CD14-positive monocyte (primary cell): ENCODE measurements around the gene PLIN4. TPM values are rescaled to one million over a fixed set of nuclear protein-coding genes. Genes with fewer than 3 reads are reported as not detected.

Source experiments
- DNase-seq, 3 donors: peaks; one replicate each; pipeline ENCODE4 v3.0.0-alpha.2; 2011 to 2022
- H2AFZ ChIP-seq: 2 replicates; pipeline ENCODE4 v1.6.0; 2012; ENCODE audit warnings: mild to moderate bottlenecking, low read depth, low read length, inconsistent platforms; ENCODE audit not compliant: insufficient read depth, poor library complexity, severe bottlenecking
- H3K27ac ChIP-seq, 2 donors: 1 replicate in 1 of 2; 2 replicates in 1 of 2; pipeline ENCODE4 v1.5.1; 2012 to 2013; ENCODE audit warnings: low read length in 2 of 2, control low read depth in 1 of 2, inconsistent platforms in 1 of 2, low read depth in 1 of 2, mild to moderate bottlenecking in 1 of 2
- H3K27me3 ChIP-seq, 2 donors: one replicate each; pipeline versions ENCODE4 v1.6.0 to v1.6.1; 2011 to 2013; ENCODE audit warnings: low read length in 2 of 2; ENCODE audit not compliant: control insufficient read depth in 2 of 2, insufficient read depth in 2 of 2
- H3K36me3 ChIP-seq, 2 donors: replicated peaks in 1 of 2; 1 replicate in 1 of 2; 2 replicates in 1 of 2; pipeline versions ENCODE4 v1.5.1 to v1.6.1; 2012 to 2013; ENCODE audit warnings: low read length in 2 of 2, control low read depth in 1 of 2, inconsistent platforms in 1 of 2, mild to moderate bottlenecking in 1 of 2; ENCODE audit not compliant: insufficient read depth in 2 of 2, control insufficient read depth in 1 of 2
- H3K4me1 ChIP-seq, 2 donors: 1 replicate in 1 of 2; 2 replicates in 1 of 2; pipeline versions ENCODE4 v1.5.1 to v1.6.1; 2012 to 2013; ENCODE audit warnings: low read length in 2 of 2, control low read depth in 1 of 2, inconsistent platforms in 1 of 2, mild to moderate bottlenecking in 1 of 2, moderate library complexity in 1 of 2; ENCODE audit not compliant: insufficient read depth in 2 of 2, control insufficient read depth in 1 of 2
- H3K4me2 ChIP-seq: replicated peaks from 2 replicates; pipeline ENCODE3; 2012; ENCODE audit warnings: low read length, moderate library complexity, mild to moderate bottlenecking; ENCODE audit not compliant: poor library complexity, severe bottlenecking; ENCODE audit errors: extremely low read depth
- H3K4me3 ChIP-seq, 3 experiments: fragments of 200-600 bp in 1 of 3; sonication (generic) in 1 of 3; replicated peaks in 1 of 3; 1 replicate in 2 of 3; 2 replicates in 1 of 3; pipeline ENCODE4 v1.5.1; 2011 to 2013; ENCODE audit warnings: low read length in 3 of 3, mild to moderate bottlenecking in 3 of 3, control low read depth in 2 of 3, low read depth in 2 of 3, inconsistent platforms in 1 of 3, moderate library complexity in 1 of 3
- H3K79me2 ChIP-seq: 2 replicates; pipeline ENCODE4 v1.6.0; 2012; ENCODE audit warnings: mild to moderate bottlenecking, control low read depth, inconsistent platforms, low read length, moderate library complexity; ENCODE audit not compliant: insufficient read depth
- H3K9ac ChIP-seq: 2 replicates; pipeline ENCODE4 v1.6.0; 2017; ENCODE audit warnings: low read length, mild to moderate bottlenecking; ENCODE audit not compliant: insufficient read depth, poor library complexity, severe bottlenecking
- H3K9me3 ChIP-seq, 2 donors: replicated peaks in 1 of 2; 1 replicate in 1 of 2; 2 replicates in 1 of 2; pipeline versions ENCODE4 v1.5.1 to v1.6.1; 2012 to 2013; ENCODE audit warnings: low read length in 2 of 2, control low read depth in 1 of 2; ENCODE audit not compliant: control insufficient read depth in 1 of 2, insufficient read depth in 1 of 2
- H4K20me1 ChIP-seq: 2 replicates; pipeline ENCODE4 v1.6.0; 2012; ENCODE audit warnings: mild to moderate bottlenecking, low read length, control low read depth, moderate library complexity; ENCODE audit not compliant: insufficient read depth
- H3K27ac Mint-ChIP-seq, 7 donors: one replicate each; pipeline ENCODE4 v1.8.0; 2020; ENCODE audit warnings: mild to moderate bottlenecking in 7 of 7, mixed read lengths in 7 of 7, moderate library complexity in 6 of 7, inconsistent platforms in 2 of 7
- H3K27me3 Mint-ChIP-seq, 3 donors: one replicate each; pipeline ENCODE4 v1.8.0; 2021 to 2022; ENCODE audit warnings: low read depth in 3 of 3, mild to moderate bottlenecking in 3 of 3, mixed read lengths in 3 of 3, moderate library complexity in 3 of 3, inconsistent platforms in 1 of 3
- H3K36me3 Mint-ChIP-seq, 2 donors: one replicate each; pipeline ENCODE4 v1.8.0; 2020; ENCODE audit warnings: mixed read lengths in 2 of 2, inconsistent platforms in 1 of 2, mild to moderate bottlenecking in 1 of 2
- H3K4me1 Mint-ChIP-seq: one replicate; pipeline ENCODE4 v1.8.0; 2020; ENCODE audit warnings: mild to moderate bottlenecking, mixed read lengths
- H3K4me3 Mint-ChIP-seq, 2 donors: one replicate each; pipeline ENCODE4 v1.8.0; 2020; ENCODE audit warnings: mild to moderate bottlenecking in 2 of 2, mixed read lengths in 2 of 2, moderate library complexity in 1 of 2
- H3K9me3 Mint-ChIP-seq, 7 donors: one replicate each; pipeline ENCODE4 v1.8.0; 2020 to 2022; ENCODE audit warnings: mixed read lengths in 7 of 7, mild to moderate bottlenecking in 6 of 7, moderate library complexity in 6 of 7, inconsistent platforms in 2 of 7
- WGBS: methylation state at CpG from one replicate; pipeline ENCODE4 v1.1.5; 2013; ENCODE audit warnings: missing lambda C conversion rate; ENCODE audit not compliant: insufficient coverage; 5-methylcytosine and 5-hydroxymethylcytosine counted together
- intact Hi-C, 2 donors: fragments of 100-400 bp; cut with micrococcal nuclease; formaldehyde crosslinking; loops; one replicate each; pipeline versions ENCODE4 v1.15.0 to v1.15.1; 2023
- polyA plus RNA-seq, 3 donors: library from polyadenylated mRNA; depleted of rRNA in 1 of 3; unstranded in 2 of 3; stranded (reverse) in 1 of 3; fragments of 300-500 nt in 2 of 3; fragments of >200 nt in 1 of 3; fragmentation: Illumina TruSeq in 2 of 3; gene quantifications; 1 replicate in 2 of 3; 2 replicates in 1 of 3; pipeline ENCODE4 v1.2.3, GENCODE V29; 2012 to 2021
- TF ChIP-seq, protein P1 (sequence below): fragments of 200-600 bp; IDR thresholded peaks from one replicate; pipeline ENCODE4 v1.8.0; 2022; ENCODE audit warnings: antibody characterized with exemption, mild to moderate bottlenecking

PLIN4 gene
- polyA plus RNA-seq, 3 donors: 0.05 to 0.19 TPM; not detected in 1

DNA sequence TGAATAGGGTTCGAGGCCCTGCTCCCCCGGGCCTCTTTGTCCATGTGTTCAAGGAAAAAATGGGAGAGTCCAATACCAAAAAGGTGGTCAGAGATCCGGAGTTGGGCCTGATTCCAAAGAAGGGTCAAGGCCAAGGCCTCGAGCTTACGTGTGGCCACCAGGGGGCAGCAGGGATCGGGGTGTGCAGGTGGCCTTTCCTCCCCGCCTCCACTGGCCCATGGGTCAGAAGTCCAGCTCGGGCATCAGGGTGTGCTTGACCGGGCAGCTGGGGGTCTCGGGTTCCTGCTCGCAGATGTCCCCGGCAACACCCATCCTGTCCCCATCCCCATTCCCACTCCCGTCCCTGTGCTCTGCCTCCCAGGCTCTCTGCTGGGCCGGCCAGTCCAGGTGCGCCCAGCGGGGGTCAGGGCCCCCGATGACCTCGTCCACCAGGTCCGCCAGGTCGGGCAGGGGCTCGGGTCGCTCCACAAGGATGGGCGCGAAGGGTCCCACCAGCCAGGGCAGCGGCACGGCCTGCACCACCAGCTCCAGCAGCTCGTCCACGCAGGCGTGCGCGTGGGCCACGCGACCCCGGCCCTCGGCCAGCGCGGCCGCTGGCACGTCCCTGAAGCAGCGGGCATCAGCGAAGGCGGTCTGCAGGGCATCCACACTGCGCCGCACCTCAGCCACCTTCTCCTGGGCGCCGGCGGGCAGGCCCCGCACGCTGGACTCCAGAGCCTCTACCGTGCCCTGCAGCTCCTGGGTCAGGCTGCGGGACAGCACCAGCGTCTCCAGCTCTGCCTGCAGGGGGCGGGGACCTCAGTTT is 5.2 kb upstream of the PLIN4 start:
- Histone ChIP-seq H3K79me2 (no peaks in the 10 kb centered on the region), H3K4me3 (no peak overlapping the region), H3K27ac (no peak overlapping the region), H3K4me2 (no peak overlapping the region), H3K36me3 (no peaks in the 10 kb centered on the region), H3K4me1 (peaks cover 0 to 4% of the 10 kb centered on the region in 2 donors), H2AFZ (no peak overlapping the region), H3K9ac (no peak overlapping the region), H3K27me3 (no peaks in the 10 kb centered on the region), H4K20me1 (no peaks in the 10 kb centered on the region), H3K9me3 (no peaks in the 10 kb centered on the region)
- WGBS: 83% methylated on average over 53 of the region's 53 CpGs
- peak; percentile 57 to 70 (median 58) for DNase-seq
- no peak overlapping the region for H3K4me3 Mint-ChIP-seq
- H3K4me1 Mint-ChIP-seq: peaks cover 2% of the 10 kb centered on the region
- peaks cover 0 to 5% (median 4%) of the 10 kb centered on the region in 3 donors for H3K27me3 Mint-ChIP-seq
- H3K27ac Mint-ChIP-seq: no peak overlapping the region
- peaks cover 0 to 2% (median 0%) of the 10 kb centered on the region in 7 donors for H3K9me3 Mint-ChIP-seq
- intact Hi-C loops: loop anchor here in 1 of 2 donors (10.0 kb wide), 1 partner anchor 259 kb away; no protein-coding TSS in a partner anchor
- H3K36me3 Mint-ChIP-seq: no peaks in the 10 kb centered on the region
- TF ChIP-seq, protein P1, sequence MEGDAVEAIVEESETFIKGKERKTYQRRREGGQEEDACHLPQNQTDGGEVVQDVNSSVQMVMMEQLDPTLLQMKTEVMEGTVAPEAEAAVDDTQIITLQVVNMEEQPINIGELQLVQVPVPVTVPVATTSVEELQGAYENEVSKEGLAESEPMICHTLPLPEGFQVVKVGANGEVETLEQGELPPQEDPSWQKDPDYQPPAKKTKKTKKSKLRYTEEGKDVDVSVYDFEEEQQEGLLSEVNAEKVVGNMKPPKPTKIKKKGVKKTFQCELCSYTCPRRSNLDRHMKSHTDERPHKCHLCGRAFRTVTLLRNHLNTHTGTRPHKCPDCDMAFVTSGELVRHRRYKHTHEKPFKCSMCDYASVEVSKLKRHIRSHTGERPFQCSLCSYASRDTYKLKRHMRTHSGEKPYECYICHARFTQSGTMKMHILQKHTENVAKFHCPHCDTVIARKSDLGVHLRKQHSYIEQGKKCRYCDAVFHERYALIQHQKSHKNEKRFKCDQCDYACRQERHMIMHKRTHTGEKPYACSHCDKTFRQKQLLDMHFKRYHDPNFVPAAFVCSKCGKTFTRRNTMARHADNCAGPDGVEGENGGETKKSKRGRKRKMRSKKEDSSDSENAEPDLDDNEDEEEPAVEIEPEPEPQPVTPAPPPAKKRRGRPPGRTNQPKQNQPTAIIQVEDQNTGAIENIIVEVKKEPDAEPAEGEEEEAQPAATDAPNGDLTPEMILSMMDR: peak; percentile 96

DNA sequence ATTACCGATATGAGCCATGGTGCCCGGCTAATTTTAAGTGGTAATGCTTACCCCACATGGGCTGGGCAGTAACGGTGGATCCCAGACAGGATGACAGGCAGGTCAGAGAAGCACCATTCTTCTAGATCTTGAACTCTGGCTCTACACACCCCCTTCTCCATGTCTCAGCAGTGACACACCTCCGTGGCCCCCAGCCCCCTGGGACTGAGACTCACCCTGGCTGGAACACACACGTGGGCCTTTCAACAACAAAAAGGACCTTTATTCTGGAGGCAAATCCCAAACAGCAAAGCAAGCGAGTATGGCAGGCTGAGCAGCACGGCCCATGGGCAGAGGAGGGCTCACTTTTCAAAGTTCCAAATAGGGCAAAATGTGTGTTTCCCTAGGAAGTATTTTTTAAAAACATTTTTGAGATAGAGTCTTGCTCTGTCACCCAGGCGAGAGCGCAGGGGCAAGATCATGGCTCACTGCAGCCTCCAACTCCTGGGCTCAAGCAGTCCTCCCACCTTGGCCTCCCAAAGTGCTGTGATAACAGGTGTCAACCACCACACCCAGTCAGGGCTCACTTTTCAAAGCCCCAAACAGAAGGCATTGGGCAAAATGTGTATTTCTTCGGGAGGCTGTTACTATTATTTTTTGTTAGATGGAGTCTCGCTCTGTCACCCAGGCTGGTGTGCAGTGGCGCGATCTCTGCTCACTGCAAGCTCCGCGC is 4.2 kb upstream of the PLIN4 start:
- TF ChIP-seq, protein P1: no peak
- H3K27me3 ChIP-seq: no peaks in the 10 kb centered on the region
- H3K36me3 Mint-ChIP-seq: no peaks in the 10 kb centered on the region
- no peaks in the 10 kb centered on the region for H3K36me3 ChIP-seq
- intact Hi-C loops: loop anchor here in 1 of 2 donors (10.0 kb wide), 1 partner anchor 258 kb away; no protein-coding TSS in a partner anchor
- H4K20me1 ChIP-seq: no peaks in the 10 kb centered on the region
- peaks cover 2% of the 10 kb centered on the region for H3K4me1 Mint-ChIP-seq
- peaks cover 0 to 4% (median 3%) of the 10 kb centered on the region in 3 donors for H3K27me3 Mint-ChIP-seq
- peaks cover 0 to 2% (median 0%) of the 10 kb centered on the region in 7 donors for H3K9me3 Mint-ChIP-seq
- H3K4me2 ChIP-seq: no peak overlapping the region
- peaks cover 0 to 4% of the 10 kb centered on the region in 2 donors for H3K4me1 ChIP-seq
- H3K9me3 ChIP-seq: no peaks in the 10 kb centered on the region
- H2AFZ ChIP-seq: no peak overlapping the region
- no peak for DNase-seq
- H3K4me3 ChIP-seq: no peak overlapping the region
- H3K27ac Mint-ChIP-seq: peak overlapping the region in 1 of 7 donors; percentile 43
- no peaks in the 10 kb centered on the region for H3K79me2 ChIP-seq
- H3K4me3 Mint-ChIP-seq: no peak overlapping the region
- WGBS: 91% methylated on average over 13 of the region's 15 CpGs
- no peak overlapping the region for H3K27ac ChIP-seq
- H3K9ac ChIP-seq: no peak overlapping the region
